COLO829 (cell line): Measurements from ENCODE around the gene NTRK2.

Experiments used
- DNase-seq: peaks from one replicate; pipeline ENCODE4 v3.0.0; 2012; ENCODE audit warnings: low spot score

Gene NTRK2

GRCh38 chr9:84819491-84819991 is 150.0 kb downstream of the NTRK2 start:
- DNase-seq: no peak

GRCh38 chr9:84821431-84821830 is 151.9 kb downstream of the NTRK2 start:
- no peak for DNase-seq

GRCh38 chr9:84822589-84823233 is 153.2 kb downstream of the NTRK2 start:
- DNase-seq: no peak

- DNase-seq: no peak
Measured at GRCh38 chr9:84823421-84824271, 154.1 kb downstream of the NTRK2 start.

GRCh38 chr9:84827216-84827765 is 157.8 kb downstream of the NTRK2 start:
- DNase-seq: no peak

GRCh38 chr9:84828046-84828445 is 158.5 kb downstream of the NTRK2 start:
- no peak for DNase-seq

GRCh38 chr9:84829471-84829870 is 159.9 kb downstream of the NTRK2 start:
- DNase-seq: no peak

- no peak for DNase-seq
Measured at GRCh38 chr9:84829997-84830696, 160.6 kb downstream of the NTRK2 start.

- DNase-seq: no peak
Measured at GRCh38 chr9:84831377-84831776, 161.8 kb downstream of the NTRK2 start.

- no peak for DNase-seq
Measured at GRCh38 chr9:84832453-84832852, 162.9 kb downstream of the NTRK2 start.

GRCh38 chr9:84834426-84834825 is 164.9 kb downstream of the NTRK2 start:
- no peak for DNase-seq

GRCh38 chr9:84835745-84836144 is 166.2 kb downstream of the NTRK2 start:
- no peak for DNase-seq

- DNase-seq: no peak
Measured at GRCh38 chr9:84838879-84839278, 169.3 kb downstream of the NTRK2 start.

- no peak for DNase-seq
Measured at GRCh38 chr9:84839541-84839940, 170.0 kb downstream of the NTRK2 start.

GRCh38 chr9:84841931-84842330 is 172.4 kb downstream of the NTRK2 start:
- DNase-seq: no peak

GRCh38 chr9:84843175-84843824 is 173.8 kb downstream of the NTRK2 start:
- DNase-seq: no peak

GRCh38 chr9:84845956-84846900 is 176.7 kb downstream of the NTRK2 start:
- no peak for DNase-seq

GRCh38 chr9:84846906-84847305 is 177.4 kb downstream of the NTRK2 start:
- DNase-seq: no peak

- DNase-seq: no peak
Measured at GRCh38 chr9:84849049-84849448, 179.5 kb downstream of the NTRK2 start.

- no peak for DNase-seq
Measured at GRCh38 chr9:84850830-84851392, 181.4 kb downstream of the NTRK2 start.
